Measurements from ENCODE around the gene NTM.

Gene NTM

DNA sequence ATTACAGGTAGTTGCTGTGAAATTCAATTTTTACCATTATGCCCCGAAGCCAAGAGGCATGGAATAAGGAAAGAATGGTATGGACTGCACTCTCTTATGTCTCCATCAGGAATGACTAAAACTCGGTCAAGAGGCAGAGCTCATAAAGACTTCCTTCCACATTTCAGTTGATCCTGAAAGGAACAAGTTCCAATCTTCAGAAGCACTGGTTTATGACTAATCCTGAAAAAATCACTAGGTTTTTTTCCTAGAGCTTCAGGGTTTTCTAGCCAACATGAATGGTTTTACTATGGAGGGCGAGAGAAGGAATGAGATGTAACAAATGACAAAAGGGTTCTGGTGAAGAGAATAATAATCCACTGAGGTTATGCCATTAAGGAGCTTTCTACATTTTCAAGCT, 832.2 kb downstream of the NTM start:
- DNase-seq = no peak

DNA sequence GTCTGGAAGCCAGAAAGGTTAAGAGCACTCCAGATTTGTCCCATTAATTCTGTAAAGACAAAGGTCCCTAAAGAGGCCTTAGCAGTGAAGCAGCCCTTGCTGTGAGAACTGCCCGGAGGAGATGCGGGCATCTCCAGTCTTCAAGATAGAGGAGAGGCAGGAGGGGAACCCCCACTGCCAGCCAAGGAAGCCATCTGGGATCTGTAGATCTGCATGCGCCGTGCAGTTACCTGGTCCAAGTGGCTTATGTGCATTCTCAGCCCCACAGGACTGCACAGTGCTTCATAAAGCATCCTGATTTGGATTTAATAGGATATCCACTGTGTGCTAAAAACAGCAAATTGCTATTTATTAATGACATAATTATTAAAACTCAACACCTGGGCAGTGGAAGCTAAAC, 834.6 kb downstream of the NTM start:
- no peak for DNase-seq

DNA sequence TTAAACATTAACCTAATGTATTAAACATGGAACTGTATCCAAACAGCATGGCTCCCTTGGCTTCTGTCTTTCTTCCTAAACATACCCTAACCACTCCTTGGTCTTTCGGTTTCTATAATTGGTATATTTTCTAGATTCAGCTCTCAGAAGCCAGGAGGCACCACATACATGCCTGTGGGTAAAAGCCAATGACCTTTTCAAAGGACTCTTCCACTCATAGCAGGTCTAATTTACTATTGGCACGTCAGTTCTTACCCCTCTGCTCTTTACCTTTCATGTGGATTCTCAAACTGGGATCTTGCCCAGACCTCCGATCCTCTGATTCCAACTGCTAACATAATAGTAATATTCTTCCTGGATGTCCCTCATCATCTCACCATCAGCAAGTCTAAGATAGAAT, 835.1 kb downstream of the NTM start:
- no peak for DNase-seq

DNA sequence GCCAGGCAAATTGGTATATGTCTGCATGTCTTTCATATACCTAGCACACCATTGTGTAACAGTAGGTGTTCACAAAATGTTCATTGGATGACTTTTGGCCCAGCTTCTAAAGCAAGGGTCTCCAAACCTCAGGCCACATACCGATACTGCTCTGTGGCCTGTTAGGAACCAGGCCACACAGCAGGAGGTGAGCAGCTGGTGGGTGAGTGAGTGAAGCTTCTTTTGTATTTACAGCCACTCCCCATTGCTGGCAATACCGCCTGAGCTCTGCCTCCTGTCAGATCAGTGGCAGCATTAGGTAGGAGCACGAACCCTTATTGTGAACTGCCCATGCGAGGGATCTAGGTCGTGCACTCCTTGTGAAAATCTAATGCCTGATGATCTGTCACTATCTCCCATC, 836.6 kb downstream of the NTM start:
- DNase-seq = no peak

DNA sequence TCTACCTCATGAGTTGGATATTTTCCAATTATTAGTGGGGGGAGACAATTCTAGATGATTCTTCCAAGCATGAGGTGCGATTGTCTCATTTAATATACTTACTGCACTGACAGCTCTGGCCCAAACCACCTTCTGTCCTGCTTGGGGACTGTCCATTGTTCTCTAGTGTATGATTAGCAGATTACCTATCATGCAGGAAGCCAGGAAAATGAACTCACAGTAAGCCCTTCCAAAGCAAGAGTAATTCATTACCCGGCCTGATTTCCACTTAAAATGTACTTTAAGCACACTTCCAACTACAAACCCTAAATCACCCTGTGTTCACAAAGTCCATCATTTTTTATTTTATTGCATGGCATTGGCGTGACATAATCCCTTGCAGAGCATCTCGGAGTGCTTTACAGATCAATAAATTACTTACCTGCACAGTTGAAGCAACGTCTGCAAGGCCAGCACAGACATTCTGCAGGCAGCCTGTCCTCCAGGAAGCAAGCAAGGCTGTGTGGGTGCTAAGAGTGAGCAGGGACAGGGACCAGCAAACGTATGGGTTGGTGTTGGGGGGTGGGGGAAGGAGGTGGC, 838.2 kb downstream of the NTM start:
- no peak for DNase-seq

DNA sequence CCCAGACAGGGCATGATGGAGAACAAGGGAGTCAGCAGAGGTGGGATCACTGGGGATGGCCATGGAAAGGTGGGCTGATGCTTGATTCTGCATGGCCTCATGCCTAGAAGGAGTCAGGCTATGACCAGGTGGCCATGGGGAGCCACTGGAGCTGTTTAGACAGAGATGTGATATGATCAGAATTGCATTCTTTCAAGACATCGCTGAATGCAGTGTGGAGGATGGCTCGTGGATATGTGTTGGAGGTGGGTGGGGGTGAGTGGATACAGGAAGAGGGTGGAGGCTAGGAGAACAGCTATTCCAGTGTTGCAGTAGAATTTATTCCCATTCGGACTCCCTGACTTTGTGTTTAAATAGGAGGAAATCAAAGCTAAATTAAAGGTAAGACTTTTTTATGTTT, 841.1 kb downstream of the NTM start:
- DNase-seq = no peak

DNA sequence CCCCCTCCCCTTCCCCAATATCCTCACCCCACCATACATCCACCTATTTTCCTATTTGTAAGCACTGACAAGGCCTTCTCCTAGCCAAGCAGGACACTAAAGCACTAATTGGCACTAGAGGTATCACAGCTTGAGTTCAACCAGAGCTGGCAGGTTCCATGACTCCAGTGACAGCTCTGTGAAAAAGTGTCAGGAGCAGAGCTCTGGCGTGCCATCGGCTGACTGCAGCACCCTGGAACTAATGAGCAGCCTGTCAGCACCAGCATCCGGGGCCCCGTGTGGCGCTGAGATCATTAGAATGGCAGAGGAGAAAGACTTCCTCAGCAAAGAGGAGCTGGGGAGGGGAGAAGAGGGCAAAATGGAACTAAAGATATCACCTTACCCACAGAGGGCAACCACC, 847.4 kb downstream of the NTM start:
- DNase-seq = no peak

DNA sequence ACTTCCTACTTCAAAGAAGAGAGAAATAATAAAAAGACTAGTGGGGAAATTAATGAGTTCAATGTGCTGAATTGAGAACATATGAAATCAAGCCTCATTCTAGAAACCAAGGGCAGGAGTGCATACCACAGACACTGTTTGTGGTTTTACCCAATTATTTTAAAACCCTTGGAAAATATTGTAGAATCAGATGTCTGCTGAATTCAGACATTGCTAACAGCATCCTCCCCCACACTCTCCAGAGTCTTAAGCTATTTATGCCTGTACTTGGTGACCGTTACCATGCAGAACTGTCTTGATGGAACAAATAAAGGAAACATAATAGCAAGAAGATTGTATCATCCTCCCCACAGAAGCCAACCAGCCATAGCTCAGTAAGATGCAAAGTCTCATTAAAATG, 850.1 kb downstream of the NTM start:
- DNase-seq = no peak

DNA sequence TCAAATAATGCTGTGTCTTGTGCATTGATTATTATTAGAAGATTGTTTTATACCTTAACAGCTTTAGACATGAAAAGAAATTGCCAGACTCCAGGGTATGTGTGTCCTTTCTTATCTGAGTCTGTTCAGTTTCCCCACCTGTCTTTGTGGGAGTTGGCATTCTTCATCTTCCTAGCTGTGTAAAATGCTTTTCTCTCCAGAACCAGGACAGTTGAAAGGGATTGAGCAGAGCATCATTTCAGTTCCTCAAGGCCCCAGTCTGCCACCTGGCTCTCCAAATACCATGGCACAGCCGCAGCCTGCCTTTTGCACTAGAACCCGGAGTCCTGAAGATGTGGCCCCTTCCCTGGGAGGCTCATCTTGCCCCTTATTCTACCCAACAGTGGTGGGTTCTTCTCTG, 851.9 kb downstream of the NTM start:
- DNase-seq = no peak

DNA sequence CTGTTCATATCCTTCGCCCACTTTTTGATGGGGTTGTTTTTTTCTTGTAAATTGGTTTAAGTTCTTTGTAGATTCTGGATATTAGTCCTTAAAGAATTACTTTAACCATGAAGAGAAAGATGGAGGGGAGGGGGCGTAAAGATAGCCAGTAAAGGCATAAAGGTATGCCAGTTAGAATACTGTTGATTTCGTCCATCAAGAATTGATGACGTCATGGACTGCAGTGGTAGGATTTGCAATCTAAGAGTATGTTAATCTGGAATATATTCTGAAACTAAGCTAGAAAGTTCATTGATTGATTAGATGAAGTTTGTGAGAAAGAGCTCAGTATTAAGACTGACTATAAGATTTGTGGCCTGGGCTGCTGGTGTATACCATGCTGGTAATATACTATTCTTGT, 856.1 kb downstream of the NTM start:
- DNase-seq = no peak

DNA sequence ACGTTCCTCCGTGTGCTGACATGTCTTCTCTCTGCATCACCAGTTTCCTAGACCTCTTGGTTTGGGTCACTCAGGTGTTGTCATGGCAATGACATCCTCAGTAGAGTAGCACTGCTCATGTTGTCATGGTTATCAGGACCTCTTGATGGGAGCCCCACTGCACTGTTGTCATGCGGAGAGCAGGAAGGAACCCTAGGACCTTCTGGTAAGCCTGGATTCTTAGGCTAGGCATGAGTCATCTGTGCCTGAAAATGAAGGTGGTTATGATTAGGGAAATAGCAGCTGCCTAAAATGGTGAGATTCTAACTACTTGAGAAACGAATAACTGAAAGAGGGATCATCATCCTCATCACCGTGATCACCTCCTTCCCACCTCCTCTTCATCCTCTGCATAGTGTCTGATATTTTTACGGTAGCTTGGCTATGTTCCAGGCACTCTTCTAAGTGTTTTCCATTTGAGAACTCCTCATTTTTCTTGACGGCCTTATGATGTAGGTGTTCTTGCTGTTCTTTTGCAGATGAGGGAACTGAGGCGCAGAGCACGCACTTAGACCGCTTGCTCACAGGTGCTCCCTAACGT, 858.4 kb downstream of the NTM start:
- DNase-seq = no peak

DNA sequence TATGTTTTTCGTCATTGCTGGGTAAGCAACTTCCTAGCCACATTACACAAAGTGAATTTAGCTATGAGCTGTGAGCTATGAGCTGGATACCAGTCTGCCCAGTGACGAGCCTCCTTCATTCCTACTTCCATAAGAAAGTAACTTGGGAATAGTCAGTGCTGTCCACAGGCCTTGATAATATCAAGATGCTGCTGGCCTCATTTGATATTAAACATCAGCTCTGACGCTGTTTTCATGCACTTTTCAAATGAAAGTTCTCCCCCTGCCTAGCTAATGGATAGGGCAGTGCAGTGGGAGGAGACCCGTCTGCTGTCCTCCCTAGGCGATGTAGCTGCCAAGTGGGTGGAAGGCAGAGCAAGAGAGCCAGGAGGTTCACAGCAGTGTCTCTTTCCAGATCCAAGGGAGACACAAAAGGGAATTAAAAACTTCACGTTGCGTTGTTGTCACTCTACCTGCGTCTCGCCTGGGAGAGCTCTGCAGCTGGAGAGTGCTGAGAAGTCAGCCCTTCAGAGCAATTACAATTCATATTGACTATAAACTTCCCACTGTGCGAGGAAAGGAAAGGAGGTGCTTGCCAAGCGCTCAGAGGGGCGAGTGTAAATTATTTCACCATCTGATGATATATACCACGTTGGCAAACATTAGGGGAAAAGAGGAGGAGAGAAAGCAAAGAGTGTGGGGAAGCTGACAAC, 861.4 kb downstream of the NTM start:
- no peak for DNase-seq

DNA sequence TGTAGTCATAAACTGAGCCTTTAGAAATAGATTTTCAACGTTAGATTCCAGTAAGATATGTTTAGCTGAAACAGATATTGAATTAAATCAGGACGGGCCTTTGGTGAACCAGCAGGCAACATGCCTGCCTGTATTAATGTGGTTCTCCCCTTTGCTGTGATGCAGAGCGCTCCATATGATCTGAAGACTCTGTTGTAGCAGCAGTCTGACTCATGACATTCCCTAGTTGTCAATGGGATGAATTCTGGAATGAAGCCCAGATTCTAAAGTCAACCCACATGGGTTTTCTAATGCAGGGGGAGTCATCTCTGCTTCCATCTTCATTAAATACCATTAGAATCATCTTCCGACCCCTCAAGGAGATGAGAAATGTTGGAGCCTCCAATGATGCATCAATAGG, 864.5 kb downstream of the NTM start:
- DNase-seq = no peak

DNA sequence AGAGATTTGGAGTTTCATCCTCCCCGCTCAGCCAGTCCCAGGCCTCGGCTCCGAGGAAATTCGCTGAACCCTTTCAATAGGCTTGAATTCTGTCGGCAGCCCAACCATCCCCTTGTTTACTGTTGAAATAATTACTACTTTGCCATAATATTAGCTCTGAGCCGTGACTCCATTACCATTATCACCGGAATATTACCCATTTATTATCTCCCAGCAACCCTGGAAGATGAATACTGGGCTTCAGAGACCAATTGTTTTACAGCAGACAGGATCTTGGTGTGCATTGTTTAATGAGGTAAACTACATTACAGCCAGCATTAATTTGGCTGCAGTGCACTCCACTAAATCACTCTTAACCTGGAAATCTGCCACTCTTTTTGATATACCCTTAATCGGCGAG, 867.4 kb downstream of the NTM start:
- no peak for DNase-seq

DNA sequence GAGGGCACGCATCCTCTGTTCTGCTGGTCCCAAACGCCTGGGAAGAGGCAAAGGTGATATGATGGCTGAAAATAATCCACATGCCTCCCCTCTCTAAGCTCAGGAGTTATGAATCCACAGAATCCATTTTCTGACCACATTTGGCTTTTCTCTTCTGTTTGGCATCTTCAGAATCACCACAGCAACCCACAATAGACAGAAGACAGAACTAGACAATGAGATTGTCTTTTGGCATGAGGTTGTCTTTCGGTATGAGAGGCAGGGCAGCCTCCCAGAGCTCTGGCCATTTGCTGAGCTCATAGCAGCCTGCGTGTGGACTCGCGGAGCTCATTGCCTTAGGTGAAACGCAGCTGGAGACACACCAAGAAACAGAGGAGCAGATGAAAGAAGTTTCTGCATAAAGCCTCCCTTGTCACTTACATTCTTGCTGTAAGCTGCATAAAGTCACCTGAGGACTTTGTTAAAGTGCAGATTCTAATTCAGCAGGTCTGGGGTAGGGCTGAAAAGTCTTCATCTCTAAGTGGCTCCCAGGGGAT, 868.0 kb downstream of the NTM start:
- no peak for DNase-seq

DNA sequence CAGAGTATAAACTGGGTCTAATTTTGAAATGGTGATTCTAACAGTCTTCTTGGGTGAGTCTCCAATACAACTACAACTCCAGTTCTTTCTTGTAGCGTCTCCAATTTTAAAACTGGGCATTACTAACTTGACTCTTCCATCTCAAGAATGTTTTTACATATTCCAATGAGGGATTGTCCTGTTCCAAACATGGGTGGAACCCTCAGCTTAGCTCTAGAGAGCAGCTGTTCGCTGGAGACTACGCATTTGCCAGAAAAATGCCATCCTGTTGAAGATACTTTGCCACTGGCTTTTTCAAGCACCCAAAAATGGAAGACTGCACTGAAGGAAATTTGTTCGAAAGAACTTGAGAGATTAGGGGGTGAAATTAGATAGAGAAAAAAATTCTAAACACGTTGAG, 870.0 kb downstream of the NTM start:
- no peak for DNase-seq

DNA sequence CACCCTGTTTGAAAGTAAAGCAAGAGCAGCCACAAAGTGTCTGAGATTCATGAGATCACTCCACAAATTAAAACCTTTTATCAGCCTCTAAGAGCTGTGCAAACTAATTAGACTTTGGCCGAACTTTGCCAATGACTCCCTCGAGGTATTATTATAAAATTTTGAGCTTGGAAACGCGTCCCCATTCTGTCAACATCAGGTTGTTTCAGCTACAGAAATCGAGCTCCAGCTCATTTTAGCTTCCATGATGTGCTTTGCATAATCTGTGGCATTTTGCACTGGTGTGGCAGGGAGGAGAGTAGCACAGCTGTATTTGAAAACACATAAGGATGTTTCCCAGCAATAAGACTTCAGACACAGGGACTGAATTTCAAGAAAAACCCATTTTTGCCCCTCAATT, 872.2 kb downstream of the NTM start:
- no peak for DNase-seq

DNA sequence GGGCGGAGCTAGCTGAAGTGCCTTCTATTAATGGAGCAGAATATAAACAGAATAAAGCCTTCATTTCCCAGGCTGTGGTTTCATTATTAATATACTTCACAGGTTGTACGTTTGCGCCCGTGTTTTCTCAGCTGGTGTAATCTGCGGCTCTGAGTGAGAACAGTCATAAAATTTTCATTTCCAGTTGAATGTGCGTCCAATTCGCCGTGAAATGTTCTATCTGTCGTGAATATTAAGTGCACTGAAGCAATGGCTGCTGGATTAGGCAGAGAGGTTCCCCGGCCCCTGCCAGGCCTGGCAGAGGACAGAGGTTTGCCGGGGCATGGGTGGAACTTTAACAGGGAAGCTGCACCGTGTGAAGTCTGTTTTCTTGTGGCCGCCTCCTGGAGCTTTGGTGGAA, 874.4 kb downstream of the NTM start:
- no peak for DNase-seq

DNA sequence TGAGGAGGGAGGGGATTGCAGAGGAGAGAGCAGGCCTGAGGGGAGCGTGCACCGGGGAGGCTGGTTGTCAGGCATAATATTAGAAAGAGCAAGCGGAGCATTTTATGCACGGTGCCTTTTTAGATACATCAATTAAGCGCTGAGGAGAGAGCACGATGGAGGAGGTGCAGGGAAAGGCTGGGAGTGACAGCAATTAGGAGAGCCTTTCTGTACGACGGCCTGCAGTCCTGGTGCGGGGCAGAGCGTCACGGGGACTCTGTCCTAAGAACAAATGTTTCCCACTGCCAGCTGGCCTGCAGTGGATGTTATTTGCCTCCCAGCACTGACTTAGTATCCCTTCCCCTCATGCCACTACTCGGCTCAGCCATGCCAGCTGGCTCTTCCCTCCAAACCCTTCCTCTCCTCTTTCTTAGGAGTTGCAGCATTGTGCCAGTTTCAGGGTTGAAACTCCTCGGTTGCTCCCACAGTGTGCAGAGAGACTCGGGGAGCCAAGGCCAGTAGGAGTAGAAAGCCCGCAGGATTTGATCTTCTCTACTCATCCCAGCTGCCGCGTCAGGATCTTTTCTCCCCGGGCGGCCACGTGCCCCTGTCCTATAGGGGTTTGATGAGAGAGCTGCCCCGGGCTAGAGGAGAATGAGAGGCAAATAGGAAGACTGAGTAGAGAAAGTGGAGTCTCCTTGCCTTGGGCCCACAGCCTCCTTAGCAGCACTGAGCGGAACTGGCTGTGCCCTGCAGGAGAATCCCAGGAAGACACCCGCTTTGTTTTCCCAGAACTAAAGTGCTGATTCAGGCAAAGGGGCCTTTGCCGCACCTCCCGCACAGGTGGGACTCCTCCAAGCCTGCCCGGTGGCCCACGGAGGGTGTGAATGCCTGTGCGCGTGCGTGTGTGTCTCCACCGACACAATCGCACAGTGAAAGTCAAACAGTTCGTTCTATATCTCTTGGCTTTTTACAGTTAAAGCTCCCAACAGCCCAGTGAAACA, 875.3 kb downstream of the NTM start:
- no peak for DNase-seq

DNA sequence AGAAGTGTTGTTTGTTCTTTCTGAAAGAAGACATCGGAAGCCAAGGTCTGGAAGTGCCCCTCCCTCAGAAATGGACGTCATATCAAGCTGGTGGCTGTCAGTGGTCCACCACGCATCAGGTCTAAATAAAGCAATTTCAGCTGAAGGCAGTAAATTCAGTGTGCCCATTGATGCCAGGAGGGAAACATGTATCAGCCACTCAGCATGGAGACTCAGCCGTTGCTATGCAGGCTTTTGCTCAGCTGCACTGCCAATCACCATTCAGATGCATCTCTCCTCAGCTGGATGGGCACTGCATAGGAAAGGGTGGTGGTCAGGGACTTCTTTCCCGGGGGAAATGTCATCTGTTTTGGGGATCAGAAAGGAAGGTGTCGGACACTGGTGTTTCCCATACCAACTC, 878.2 kb downstream of the NTM start:
- no peak for DNase-seq

DNA sequence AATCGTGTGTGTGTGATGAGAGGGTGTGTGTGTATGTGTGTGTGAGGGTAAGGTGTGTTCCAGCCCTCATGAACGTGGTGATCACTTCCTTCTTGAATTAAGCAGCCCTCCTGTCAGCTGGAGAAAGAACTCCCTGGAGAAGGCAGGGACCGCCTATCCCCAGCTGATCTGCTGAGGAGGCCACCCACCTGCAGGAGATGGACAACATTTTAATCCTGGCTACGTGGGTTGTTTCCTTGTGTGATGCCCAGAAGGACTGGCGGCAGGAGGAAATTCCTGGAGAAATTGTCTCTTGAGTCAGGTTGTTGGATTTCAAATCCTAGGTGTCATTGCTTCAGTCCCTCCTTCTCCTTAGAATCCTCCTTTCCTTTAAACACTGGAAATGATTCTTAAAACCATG, 878.8 kb downstream of the NTM start:
- no peak for DNase-seq

DNA sequence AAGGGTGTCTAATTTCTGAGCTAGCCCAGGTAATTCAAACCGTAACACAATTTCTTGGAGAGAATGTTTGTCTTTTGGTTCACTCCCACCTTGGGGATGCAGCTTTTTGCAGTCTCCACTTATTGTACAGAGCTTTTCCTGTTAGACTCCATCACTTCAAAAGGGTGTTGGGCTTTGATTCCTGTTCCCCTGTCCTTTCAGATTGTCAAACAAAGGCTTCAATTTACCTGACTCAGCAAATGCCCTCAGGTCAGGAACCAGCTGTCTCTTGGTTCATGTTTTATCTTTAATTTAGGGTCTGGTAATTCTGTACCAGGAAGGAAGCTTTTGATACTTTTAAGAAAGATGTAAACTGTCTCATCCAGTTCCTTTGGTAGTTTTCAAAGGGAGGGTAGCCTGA, 880.6 kb downstream of the NTM start:
- no peak for DNase-seq

DNA sequence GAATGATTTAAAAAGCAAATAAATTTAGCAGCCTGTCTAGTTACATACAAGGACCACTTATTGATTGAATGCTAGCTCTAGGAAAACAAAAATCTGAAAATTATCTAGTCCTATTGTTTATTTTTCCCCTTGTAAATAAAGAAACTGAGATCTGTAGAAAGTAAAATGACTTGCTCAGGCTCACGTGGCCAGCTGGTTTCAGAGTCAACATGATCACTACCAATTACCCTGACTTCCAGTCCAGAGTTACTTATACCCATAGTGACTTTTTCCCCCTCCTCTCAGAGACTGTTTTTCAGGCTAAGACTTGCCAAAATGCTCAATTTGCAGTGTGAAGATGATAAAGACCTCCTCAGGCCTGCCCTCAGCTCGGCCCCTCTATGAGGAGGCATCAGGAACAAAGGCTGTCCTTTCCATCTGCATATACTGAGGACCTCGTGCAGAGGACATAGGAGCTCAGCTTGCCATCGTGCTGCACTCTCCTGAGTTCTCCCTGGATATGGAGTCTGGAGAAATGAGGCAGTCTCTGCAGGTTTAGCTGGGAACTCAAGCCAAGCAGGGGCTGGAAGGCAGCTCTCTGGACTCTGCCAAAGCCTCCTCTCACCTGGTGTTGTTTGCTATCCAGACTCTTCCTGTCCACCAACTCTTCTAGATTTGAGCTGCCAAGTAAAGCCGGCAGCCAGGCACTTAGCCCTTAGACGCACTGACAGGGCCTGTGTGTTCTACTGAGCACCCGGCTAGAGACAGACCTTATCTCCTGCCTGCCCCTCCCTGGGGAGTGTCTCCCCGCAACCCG, 883.3 kb downstream of the NTM start:
- DNase-seq = no peak
